NCI-H2196 treated with DMSO at 0.1 percent for 48 hours (cell line): ENCODE results near the gene PRPH2.
"Not testable (repeated sequence)": the region's sequence is repeated elsewhere in the genome, so short reads cannot be mapped to it uniquely, and the experiment has no call there.

Source experiments
- DNase-seq: peaks from one replicate; lab custom pipeline; 2025; ENCODE audit not compliant: unreplicated experiment; lab: John Stamatoyannopoulos, UW

PRPH2 gene

DNA sequence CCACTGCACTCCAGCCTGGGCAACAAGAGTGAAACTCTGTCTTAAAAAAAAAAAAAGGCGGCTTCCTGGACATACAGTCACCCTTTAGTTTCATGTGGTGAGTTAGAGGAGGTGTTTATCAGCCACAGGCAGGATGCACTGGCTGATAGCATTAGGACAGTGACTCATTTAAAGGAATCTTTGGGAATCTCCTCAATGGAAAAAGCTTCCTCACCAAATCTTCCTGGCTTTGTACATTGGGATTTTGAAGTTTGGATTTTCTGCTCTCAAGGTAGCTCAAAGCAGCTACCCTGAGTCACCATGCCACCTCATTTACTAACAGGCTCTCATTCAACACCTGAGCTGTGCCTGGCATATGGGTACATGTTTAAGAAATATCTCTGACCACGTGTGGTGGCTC, 20.2 kb downstream of the PRPH2 start:
- DNase-seq = no peak

DNA sequence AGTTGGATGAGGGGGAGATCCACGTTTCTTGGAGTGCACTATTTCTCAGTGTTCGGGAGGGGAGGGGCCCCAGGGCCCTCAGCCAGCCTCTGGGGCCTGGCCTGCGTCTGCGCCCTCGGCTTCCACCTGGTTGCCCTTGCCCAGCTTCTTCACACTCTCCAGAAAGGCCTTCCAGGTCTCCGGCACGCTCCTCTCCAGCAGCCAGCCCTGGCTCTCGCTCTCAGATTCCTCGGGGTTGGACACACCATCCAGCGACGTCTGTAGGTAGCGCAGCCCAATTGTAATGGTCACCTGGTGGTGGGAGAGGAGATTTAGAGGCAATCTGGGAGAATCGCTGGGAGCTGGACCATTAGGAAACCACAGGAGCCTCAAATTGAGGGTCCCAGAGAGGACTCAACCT, 24.2 kb downstream of the PRPH2 start:
- DNase-seq = no peak

DNA sequence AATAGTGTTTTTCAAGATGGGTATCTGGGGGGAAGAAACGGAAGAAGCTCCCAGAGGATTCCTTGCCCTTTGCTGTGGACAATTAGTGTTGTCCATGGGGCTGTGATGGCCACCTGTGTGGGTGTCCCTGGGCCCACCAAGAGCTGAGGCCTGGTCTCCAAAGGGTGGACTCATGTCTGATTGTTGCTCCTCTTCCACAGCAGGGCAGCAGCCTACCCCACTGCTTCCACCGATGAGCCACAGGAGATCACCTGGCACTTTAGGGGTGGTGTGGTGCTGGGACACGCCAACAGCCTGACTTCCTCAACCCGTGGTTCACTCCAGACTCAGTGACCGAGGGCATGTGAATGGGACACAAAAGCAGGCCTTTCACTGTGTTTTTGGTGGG, 25.1 kb downstream of the PRPH2 start:
- no peak for DNase-seq

DNA sequence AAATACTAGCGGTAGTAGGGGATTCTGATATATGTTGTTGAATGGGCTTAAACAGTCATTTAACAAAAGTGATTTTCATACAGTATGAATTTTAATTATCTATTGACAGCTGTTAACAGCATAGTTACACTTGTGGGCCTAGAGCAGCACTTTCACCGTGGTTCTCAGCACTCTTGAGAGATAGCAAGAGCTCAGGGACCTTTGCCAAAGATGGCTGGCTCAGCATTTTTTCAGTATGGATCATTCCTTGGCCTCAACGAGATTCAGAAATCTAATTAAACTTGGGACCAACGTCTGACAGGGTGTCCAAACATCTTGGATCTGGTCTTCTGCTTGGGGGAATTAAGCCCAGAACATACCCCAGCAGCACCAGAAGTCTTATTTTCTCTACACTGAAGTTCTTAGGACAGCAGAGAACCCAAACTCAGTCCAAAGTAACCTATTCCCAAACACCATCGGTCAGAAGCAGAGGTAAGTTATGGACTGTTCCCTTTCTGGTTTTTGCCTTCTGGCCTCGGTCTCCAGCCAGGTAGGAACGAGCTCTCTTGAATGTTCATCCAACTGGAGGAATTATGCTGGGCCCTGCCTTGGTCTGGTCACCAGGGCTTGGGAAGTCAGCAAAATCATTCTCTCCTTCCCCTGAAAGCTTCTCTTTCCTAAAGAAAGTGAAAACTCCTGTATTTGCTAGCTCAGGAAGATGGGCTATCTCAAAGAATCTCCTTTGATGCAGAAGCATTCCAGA, 25.7 kb downstream of the PRPH2 start:
- no peak for DNase-seq

DNA sequence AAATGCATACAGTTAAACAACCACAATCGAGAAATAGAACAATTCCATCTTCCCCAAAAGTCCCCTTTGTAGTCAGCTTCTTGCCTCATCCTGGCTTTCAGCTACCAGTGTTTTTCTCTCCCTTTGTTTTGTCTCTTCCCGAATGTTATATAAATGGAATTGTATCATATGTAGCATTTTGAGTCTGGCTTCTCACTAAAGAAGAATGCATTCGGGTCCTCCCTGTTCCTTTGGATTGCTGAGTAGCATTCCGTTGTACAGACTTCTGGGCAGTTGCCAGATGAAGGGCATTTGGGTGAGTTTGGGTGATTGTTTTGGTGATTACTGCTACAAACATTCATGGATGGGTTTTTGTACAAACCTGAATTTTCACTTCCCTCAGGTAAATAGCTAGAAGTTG, 27.8 kb downstream of the PRPH2 start:
- DNase-seq = no peak

DNA sequence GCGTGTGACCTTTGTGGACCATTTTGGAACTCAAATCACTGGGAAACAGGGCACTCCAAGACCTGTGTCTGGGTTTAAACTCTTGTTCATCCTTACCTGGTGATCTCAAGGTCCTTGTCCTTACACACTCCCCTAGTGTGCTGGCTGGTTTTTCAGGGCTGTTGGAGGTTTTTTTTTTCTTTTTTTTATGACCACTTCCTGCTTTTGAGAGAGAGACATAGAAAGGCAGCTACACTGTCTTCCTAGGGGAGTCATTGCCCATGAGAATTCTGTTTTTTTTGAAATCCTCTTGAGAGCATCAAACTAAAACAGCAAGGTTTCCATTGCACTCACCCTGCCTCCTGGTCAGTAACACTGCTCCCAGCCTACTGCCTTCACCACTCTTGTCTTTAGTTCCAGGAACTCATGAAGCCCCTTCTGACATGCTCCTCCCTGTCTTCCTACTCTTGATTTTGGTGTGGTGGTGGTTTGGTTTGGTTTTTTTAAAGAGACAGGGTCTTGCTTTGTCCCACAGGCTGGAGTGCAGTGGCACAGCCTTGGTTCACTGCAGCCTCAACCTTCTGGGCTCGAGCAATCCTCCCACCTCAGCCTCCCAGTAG, 28.6 kb downstream of the PRPH2 start:
- DNase-seq = no peak

DNA sequence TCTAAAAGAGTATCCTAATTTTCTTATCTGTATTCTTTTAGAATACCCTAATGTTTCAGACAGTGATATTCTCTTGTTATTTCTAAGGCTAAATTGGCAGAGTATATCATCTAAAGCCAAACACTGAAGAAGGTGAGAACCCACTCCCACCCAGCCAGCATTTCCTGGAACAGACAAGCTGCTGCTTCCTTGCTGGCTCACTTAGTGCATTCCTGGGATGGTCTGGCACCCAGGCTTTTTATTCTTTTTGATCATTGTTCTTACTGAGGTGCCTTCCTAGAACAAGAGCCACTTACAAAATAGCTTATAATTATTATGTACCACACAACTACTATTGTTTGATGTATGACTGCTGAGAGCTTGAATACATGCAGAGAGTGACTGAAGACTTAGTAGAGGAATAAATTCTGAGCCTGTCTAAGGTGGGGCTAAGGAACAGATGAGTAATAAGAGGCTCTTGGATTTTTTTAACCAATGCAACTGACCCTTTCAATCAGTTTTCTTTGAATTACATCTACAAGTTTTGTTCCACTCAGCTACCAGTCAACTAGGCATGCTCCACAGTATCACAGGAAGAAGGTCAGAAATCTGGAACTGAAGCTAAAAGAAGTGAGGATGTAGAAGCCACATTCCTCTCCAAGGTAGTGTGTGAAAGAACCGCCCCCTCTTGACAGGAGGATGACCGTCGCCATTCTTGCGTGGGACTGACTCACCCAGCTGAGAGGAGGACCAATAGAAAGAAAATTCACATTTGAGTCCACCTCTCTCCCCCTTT, 30.1 kb downstream of the PRPH2 start:
- no peak for DNase-seq

DNA sequence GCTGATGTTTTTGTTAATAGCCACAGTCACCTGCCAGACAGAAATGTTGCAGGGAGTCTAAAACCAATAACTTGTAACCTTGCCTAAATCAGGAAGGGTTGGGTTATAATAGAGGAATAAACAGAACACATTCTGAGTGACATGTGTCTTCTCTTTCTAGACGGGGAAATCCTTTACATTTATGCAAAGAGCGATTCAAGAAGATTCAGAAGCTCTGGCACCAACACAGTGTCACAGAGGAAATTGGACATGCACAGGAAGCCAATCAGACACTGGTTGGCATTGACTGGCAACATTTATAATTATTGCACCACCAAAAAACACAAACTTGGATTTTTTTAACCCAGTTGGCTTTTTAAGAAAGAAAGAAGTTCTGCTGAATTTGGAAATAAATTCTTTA, 31.5 kb downstream of the PRPH2 start:
- DNase-seq = no peak

DNA sequence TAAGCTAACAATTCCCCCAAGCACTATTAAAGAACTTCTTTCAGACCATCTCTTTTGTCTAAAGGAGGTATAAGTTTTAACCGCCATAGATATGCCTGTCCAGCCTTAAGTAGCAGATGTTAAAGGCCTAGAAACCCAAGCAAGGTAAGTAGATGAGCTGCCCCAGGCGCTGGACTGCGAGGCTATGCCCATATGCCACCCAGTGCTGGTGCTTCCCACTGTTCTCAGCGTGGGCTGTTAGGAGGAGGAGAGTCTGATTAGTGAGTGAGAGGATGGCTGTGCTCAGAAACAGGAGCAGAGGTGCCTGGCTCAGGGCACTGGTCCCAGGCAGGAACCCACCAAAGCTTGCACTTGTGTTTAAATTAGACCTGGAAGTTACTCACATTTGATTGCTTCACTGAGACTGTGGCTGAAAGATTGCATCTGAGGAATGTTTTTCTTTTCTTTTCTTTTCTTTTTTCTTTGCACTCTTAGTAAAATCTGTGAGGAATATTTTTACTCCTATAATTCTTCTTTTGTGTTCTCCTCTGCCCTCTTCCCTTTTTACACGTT, 32.2 kb downstream of the PRPH2 start:
- DNase-seq = no peak

DNA sequence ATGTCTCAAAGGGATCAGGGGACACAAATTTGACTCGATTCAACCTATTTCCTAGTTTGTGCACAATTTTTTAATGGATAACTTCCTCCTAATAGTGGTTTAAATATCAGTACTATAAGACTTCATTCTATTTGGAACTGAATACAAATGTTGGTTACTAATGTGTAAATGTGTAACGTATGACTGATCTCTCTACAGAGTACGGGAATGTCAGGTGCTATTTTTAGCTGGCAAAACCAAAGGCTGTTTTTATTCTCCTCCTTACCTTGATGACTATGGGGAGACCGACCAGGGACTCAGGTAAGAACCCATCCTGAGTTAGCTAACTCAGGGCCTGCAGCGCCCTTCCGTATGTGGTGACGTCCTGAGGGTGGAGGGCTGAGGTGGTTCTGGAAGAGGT, 33.0 kb downstream of the PRPH2 start:
- no peak for DNase-seq

DNA sequence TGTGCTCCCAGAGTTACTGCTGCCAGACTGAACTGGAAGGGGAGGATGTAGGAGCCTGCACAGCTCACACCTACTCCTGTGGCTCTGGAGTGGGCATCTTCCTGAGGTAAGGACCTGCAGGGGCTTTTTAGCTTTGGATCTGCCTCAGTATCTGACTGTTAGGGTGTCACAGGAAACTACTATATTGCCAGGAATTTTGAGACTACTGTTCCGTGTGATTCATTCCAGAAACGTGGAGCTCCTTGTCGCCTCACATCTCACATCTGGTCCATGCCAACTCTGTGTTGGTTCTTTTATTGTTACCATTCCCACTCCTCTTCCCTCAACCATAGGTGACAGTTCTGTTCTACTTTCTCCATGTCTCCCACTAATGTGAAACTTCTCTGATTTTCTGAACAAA, 34.1 kb downstream of the PRPH2 start:
- DNase-seq = no peak

DNA sequence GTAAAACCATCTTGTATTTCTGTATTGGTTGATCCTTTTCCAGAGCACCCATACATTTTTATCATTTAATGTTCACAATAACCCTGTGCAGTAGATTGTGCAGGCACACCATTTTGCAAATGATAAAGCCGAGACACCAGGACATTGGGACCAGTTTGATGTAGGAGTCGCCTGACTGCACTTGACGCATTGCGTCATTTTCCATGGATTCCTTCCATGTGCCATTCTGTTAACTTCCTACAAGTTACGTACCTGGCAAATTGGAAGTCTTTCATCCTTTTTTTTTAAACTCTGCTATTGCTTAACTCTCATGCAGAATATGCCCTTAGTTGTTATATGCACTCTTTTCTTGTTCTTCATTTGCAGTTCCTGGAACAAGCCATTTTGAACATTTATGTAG, 43.0 kb downstream of the PRPH2 start:
- no peak for DNase-seq

DNA sequence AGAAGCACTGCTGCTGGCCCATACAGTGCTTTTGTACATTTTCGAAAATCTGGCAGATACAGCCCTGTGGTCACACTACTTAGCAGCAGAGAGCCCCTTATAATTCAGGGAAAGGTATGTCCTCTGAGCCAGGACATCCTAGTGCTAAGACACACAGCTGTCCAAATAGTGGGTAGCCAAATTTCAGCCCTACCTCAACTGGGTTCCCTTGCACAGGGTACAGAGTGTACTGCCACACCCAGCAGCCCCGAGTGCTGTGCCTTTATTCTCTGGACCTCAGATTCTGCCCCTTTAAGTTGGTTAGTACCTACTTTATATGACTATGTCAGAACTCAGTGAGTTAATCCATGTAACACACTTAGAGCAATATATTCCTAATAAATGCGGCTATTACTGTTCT, 47.6 kb downstream of the PRPH2 start:
- no peak for DNase-seq

DNA sequence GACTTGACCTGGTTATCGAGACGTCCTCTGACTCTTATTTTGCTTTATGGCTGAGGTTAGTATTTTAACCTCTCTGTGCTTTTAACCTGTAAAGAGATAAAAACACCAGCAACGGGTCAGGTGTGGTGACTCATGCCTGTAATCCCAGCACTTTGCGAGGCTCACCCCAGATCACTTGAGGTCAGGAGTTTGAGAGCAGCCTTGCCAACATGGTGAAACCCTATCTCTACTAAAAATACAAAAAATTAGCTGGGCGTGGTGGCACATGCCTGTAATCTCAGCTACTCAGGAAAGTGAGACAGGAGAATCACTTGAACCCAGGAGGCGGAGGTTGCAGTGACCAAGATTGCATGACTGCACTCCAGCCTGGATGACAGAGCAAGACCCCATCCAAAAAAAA, 48.0 kb downstream of the PRPH2 start:
- not testable (repeated sequence) for DNase-seq

DNA sequence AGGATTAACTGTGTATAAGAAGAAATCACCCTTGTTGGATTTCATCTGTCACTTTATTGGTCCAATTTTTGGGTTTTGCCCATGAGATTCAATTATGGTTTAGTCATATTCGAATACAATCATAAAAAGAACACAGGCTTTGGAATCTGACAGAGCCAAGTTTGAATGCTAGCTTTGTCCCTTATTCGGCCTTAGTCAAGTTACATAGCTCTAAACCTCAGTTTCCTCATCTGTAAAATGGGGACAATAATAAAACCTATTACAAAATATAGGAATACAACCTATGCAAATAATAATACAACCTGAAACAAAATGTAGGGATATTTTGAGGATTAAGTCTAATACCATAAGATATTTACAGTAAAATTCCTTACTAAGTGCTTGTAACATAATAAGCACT, 57.7 kb downstream of the PRPH2 start:
- no peak for DNase-seq

DNA sequence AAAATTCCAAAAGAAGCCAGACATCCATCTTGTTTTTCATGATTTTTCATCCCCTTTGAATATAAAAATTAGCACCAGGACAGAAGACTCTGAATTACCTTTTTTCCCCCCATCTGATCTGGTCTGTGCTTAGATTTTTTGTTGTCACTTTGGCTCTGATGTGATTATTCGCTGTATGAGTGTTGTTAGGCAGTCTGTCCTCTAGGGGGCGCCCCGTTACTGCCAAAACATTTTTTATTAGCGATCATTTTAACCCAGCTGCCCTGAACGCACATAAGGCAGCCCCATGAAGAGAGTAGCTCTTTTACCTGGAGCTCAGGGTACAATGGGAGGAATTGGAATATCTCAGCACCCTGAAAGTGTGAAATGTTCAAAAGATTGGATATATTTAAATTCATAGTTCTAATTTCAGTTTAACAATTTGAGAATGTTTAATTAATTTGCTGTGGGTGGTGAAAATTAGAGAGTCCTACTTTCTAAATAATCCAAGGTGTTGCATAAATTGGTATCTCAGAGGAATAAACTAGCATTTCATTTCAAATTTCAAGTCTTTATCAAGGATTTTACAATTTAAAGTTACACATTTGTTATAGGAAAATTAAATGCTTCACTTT, 60.8 kb downstream of the PRPH2 start:
- peak; percentile 63 for DNase-seq

DNA sequence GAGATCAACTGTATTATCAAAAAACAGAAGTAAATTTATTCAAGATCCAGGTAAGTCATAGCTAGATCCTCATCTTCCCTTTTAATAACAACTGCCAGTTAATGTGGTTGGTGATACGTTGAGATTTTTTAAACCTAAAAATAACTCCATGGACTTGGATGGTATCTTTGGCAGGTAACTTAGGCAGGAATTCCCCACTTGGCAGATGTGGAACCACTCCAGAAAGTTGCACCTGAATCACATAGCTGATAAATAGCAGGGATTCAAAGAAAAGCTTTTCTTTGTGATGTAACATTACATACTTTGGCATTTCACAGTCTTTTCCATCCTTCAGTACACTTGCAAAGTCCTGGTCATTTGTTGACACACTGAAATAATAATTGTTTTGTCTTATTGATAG, 62.6 kb downstream of the PRPH2 start:
- DNase-seq = no peak

DNA sequence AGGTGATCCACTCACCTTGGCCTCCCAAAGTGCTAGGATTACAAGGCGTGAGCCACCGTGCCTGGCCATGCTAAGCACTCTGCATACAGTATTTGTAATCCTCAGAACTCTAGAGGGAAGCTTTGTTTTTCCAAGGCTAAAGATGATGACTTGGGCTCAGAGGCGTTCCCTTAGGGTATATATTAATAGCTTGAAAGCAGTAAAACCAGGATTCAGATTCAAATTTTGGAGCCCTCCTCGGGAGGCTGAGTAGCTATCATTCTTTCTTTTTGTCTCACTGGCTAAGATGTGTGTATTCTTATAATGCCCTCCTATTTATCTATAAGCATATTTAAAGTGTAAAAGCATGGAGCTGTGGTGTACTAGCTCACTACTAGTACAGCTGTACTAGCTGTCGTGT, 68.5 kb downstream of the PRPH2 start:
- no peak for DNase-seq

DNA sequence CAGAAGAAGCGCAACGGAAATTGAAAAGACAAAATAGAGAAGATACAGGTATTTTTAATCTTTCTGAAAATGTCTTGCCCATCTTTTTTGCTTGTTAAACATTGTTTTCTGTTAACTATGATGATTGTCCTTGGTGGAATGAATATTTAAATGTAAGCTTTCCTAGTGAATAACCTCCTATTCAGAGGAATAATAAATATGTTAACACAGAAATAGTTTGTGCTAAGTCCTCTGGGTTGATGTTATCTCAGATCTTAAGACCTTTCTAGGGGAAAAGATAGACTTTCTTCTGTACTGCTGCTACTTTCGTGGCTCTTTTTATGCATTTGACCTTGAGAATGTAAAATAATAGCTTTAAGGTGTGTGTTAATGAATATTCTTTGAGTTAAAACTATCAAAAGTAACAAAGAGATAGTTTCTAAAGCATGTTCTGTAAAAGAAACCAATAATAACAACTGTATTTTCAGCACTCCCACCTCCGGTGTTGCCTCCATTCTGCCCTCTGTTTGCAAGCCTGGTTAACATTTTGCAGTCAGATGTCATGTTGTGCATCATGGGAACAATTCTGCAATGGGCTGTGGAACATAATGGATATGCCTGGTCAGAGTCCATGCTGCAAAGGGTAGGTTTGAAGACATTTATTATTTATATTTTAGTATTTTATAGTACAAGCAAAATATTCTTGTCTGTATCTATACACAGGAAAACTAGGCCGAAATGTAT, 70.2 kb downstream of the PRPH2 start:
- DNase-seq = no peak
